Body of pancreas (tissue), 4 donors: ENCODE results near the gene FAM89B. TPM values are rescaled to one million over a fixed set of nuclear protein-coding genes. Genes with fewer than 3 reads are reported as not detected.

Experiments
- ATAC-seq: fragments of 150-250 bp; one replicate; pipeline ENCODE4 v1.9.1; 2016
- DNase-seq, 4 donors: peaks; one replicate each; pipeline ENCODE4 v3.0.0-alpha.2; 2019
- H3K27ac ChIP-seq, 4 donors: fragments of 200-600 bp; sonication (generic); 1 replicate in 3 of 4; 2 replicates in 1 of 4; pipeline versions ENCODE4 v1.5.1 to v1.6.1; 2016 to 2019; ENCODE audit warnings: mild to moderate bottlenecking in 1 of 4, mixed read lengths in 1 of 4, moderate library complexity in 1 of 4
- H3K27me3 ChIP-seq, 2 donors: fragments of 200-600 bp; sonication (generic); one replicate each; pipeline ENCODE4 v1.6.0; 2016; ENCODE audit warnings: mild to moderate bottlenecking in 1 of 2
- H3K36me3 ChIP-seq, 2 donors: fragments of 200-600 bp; sonication (generic); replicated peaks in 1 of 2; 2 replicates each; pipeline ENCODE4 v1.5.1; 2016; ENCODE audit warnings: low read depth in 2 of 2; ENCODE audit not compliant: insufficient read depth in 1 of 2
- H3K4me1 ChIP-seq: fragments of 200-600 bp; sonication (generic); one replicate; pipeline ENCODE4 v1.6.0; 2016
- H3K4me3 ChIP-seq, 2 donors: fragments of 200-600 bp; sonication (generic); 1 replicate in 1 of 2; 2 replicates in 1 of 2; pipeline ENCODE4 v1.5.1; 2016 to 2019
- H3K9me3 ChIP-seq, 3 donors: fragments of 200-600 bp; sonication (generic); 1 replicate in 2 of 3; 2 replicates in 1 of 3; pipeline ENCODE4 v1.5.1; 2016
- POLR2A ChIP-seq, 3 donors: fragments of 450-650 bp; IDR thresholded peaks; one replicate each; pipeline ENCODE4 v1.6.1; 2016; ENCODE audit warnings: antibody characterized with exemption in 3 of 3, mild to moderate bottlenecking in 2 of 3
- WGBS, 2 donors: methylation state at CpG; one replicate each; pipeline ENCODE4 v1.1.5; 2017; 5-methylcytosine and 5-hydroxymethylcytosine counted together
- intact Hi-C: fragments of 100-400 bp; cut with DNase I; formaldehyde crosslinking; loops from one replicate; pipeline ENCODE4 v1.15.1; 2023
- total RNA-seq, 2 donors: library from RNA; depleted of rRNA; stranded (reverse); fragments of >200 nt; gene quantifications; one replicate each; pipeline ENCODE4 v1.1.0, GENCODE V29; 2016
- TF ChIP-seq, protein P1 (sequence below), 7 experiments: fragments of 450-650 bp in 4 of 7; fragments of 200-600 bp in 3 of 7; sonication (generic) in 3 of 7; IDR thresholded peaks; one replicate each; pipeline ENCODE4 v1.5.1; 2016 to 2019; ENCODE audit warnings: antibody characterized with exemption in 7 of 7

Gene FAM89B
- total RNA-seq, 2 donors from 2014 or later, result 44.8 to 116 TPM

DNA sequence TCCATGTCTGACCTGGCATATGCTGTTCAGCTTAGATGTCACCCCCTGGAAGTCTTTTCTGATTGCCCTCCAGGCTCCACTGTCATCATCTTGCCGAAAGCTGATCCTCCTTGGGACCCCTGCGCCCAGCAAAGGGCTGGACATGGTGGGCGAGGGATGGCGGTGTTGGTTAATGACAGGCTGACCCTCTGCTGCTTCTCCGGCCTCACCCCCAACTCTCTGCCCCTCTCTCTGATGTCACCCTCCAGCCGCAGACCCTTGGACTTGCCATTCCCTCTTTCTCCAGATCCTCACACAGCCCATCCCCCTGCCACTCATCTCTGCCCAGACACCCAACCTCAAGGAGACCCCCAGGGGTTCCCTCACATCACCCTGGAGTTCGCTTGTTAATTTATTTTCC, 5.8 kb downstream of the FAM89B start:
- TF ChIP-seq, protein P1, sequence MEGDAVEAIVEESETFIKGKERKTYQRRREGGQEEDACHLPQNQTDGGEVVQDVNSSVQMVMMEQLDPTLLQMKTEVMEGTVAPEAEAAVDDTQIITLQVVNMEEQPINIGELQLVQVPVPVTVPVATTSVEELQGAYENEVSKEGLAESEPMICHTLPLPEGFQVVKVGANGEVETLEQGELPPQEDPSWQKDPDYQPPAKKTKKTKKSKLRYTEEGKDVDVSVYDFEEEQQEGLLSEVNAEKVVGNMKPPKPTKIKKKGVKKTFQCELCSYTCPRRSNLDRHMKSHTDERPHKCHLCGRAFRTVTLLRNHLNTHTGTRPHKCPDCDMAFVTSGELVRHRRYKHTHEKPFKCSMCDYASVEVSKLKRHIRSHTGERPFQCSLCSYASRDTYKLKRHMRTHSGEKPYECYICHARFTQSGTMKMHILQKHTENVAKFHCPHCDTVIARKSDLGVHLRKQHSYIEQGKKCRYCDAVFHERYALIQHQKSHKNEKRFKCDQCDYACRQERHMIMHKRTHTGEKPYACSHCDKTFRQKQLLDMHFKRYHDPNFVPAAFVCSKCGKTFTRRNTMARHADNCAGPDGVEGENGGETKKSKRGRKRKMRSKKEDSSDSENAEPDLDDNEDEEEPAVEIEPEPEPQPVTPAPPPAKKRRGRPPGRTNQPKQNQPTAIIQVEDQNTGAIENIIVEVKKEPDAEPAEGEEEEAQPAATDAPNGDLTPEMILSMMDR (IDR thresholded peaks at IDR 0.05), result no peak
- no peak for TF ChIP-seq POLR2A (IDR thresholded peaks at IDR 0.05)
- H3K36me3 ChIP-seq, result peaks cover 0 to 1% of the 10 kb centered on the region in 2 donors
- H3K4me3 ChIP-seq, result no peak overlapping the region
- intact Hi-C loops, result no loop called here
- peaks cover 43% of the 10 kb centered on the region for H3K4me1 ChIP-seq
- no peaks in the 10 kb centered on the region for H3K27me3 ChIP-seq
- H3K27ac ChIP-seq, result peak overlapping the region in 1 of 4 donors; percentile 94
- DNase-seq, result no peak
- no peak for ATAC-seq
- H3K9me3 ChIP-seq, result no peaks in the 10 kb centered on the region
- WGBS, 2 donors, result 80 to 93% methylated on average over 7 of the region's 7 CpGs

GRCh38 chr11:65578667-65579066, 6.3 kb downstream of the FAM89B start:
- H3K4me1 ChIP-seq, result peaks cover 37% of the 10 kb centered on the region
- no peak for ATAC-seq
- no peak for TF ChIP-seq POLR2A (IDR thresholded peaks at IDR 0.05)
- TF ChIP-seq, protein P1 (IDR thresholded peaks at IDR 0.05), result no peak
- 71 to 83% methylated on average over 3 of the region's 3 CpGs for WGBS, 2 donors
- H3K27me3 ChIP-seq, result no peaks in the 10 kb centered on the region
- DNase-seq, result no peak
- intact Hi-C loops, result no loop called here
- H3K27ac ChIP-seq, result no peak overlapping the region
- H3K9me3 ChIP-seq, result no peaks in the 10 kb centered on the region
- H3K4me3 ChIP-seq, result no peak overlapping the region
- peaks cover 0 to 1% of the 10 kb centered on the region in 2 donors for H3K36me3 ChIP-seq

DNA sequence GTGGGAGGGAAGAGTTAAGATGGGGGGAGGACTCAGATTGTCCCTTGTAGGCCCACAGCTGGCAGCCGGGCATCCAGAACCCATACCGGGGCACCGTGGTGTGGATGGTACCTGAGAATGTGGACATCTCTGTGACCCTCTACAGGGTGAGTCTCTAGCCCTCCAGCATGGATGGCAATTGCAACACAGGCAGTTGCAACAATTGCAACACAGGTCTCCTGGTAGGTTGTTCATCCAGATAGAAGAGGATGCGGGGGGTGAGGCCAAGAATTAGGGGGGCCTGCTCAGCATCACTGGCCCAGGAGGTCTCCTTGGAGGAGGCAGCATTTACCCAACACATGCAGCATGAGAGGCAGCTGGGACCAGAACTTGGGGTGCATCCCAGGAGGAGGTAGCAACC, 7.0 kb downstream of the FAM89B start:
- ATAC-seq, result no peak
- no peak for DNase-seq
- Histone ChIP-seq H3K36me3 (peaks cover 0 to 1% of the 10 kb centered on the region in 2 donors), H3K27me3 (no peaks in the 10 kb centered on the region), H3K4me3 (no peak overlapping the region), H3K4me1 (peaks cover 33% of the 10 kb centered on the region), H3K27ac (no peak overlapping the region), H3K9me3 (no peaks in the 10 kb centered on the region)
- intact Hi-C loops, result no loop called here
- no peak for TF ChIP-seq POLR2A (IDR thresholded peaks at IDR 0.05)
- TF ChIP-seq, protein P1 (IDR thresholded peaks at IDR 0.05), result no peak
- 83 to 91% methylated on average over 4 of the region's 4 CpGs for WGBS, 2 donors

- Histone ChIP-seq H3K27me3 (no peaks in the 10 kb centered on the region), H3K27ac (no peak overlapping the region), H3K4me1 (peaks cover 24% of the 10 kb centered on the region), H3K36me3 (peaks cover 0 to 1% of the 10 kb centered on the region in 2 donors), H3K9me3 (no peaks in the 10 kb centered on the region), H3K4me3 (no peak overlapping the region)
- WGBS, 2 donors, result 93% methylated on average over 16 of the region's 19 CpGs; no CpG with 5 or more reads in 1 of the 2 donors
- no peak for TF ChIP-seq POLR2A (IDR thresholded peaks at IDR 0.05)
- TF ChIP-seq, protein P1 (IDR thresholded peaks at IDR 0.05), result no peak
- DNase-seq, result no peak
- ATAC-seq, result no peak
- intact Hi-C loops, result no loop called here
Measured at GRCh38 chr11:65580031-65580692, 7.8 kb downstream of the FAM89B start.

DNA sequence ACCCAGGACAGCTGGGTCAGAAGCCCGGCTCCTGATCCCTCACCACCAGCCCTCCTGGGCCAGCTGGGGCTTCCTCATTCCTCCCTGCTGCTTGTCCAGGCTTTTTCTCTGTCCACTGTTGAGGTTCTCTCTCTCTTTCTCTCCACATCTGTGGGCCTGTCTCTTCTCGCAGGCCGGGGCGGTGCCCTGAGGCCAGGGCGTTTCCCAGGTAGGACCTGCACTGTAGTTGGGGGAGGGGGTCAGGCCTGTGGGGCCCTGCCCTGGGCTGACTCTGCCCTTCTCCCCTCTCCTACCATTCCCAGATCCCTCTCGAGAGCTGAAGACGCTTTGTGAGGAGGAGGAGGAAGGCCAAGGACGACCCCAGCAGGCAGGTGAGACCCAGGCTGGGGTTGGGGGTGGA, 8.4 kb downstream of the FAM89B start:
- Histone ChIP-seq H3K4me1 (peaks cover 20% of the 10 kb centered on the region), H3K27me3 (no peaks in the 10 kb centered on the region), H3K9me3 (no peaks in the 10 kb centered on the region), H3K36me3 (peaks cover 0 to 1% of the 10 kb centered on the region in 2 donors), H3K4me3 (no peak overlapping the region), H3K27ac (no peak overlapping the region)
- DNase-seq, result no peak
- TF ChIP-seq, protein P1 (IDR thresholded peaks at IDR 0.05), result no peak
- WGBS, 2 donors, result 95 to 96% methylated on average over 7 to 8 of the region's 8 CpGs
- no peak for ATAC-seq
- intact Hi-C loops, result no loop called here
